GM18861 (cell line): Measurements from ENCODE around the gene UQCC2.

Source experiments
- ATAC-seq: cut with Tn5 transposase; IDR thresholded peaks from one replicate; pipeline ENCODE4 v1.9.1; 2021; ENCODE audit not compliant: unreplicated experiment

Gene UQCC2

DNA sequence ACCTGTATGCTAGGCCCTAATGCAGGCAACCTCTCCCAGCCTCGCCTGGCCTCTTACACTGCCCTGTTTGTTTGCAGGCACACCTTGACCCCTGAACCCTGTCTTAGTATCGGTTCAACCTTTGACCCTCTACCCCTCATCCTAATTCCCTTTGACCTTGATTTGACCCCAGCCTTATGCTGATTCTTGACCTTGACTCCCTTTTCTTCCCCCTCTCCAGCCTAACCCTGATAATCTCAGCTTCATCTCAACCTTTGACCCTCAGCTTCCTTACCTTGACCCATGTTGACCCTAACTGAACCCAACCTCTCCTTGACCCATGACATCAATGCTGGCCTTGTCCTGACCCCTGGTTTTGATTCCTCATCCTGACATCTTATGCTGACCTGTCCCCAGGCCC lies 33.8 kb downstream of the UQCC2 start:
- ATAC-seq = no peak

DNA sequence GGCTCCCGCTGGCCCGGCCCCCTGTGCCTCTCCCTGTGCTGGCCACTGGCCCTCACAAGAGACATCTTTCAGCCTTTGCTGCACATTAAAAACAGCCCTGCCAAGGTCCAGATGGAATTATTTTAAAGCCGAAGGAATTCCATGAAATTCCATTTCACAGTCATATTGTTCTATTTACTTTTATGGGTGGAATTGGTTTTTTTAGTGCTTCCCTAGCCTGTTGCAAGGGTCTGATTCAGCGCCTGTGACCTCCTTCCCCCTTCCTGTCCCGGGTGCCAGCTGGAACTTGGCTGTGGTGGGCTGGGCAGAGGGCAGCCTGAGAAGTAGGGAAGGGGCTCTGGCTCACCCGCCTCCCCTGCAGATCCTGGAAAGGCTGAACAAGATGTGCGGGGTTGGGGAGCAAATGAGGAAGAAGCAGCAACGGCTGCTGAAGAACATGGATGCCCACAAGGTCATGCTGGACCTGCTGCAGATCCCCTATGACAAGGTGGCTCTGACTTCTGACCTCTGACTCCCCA lies 34.3 kb downstream of the UQCC2 start:
- ATAC-seq = no peak

DNA sequence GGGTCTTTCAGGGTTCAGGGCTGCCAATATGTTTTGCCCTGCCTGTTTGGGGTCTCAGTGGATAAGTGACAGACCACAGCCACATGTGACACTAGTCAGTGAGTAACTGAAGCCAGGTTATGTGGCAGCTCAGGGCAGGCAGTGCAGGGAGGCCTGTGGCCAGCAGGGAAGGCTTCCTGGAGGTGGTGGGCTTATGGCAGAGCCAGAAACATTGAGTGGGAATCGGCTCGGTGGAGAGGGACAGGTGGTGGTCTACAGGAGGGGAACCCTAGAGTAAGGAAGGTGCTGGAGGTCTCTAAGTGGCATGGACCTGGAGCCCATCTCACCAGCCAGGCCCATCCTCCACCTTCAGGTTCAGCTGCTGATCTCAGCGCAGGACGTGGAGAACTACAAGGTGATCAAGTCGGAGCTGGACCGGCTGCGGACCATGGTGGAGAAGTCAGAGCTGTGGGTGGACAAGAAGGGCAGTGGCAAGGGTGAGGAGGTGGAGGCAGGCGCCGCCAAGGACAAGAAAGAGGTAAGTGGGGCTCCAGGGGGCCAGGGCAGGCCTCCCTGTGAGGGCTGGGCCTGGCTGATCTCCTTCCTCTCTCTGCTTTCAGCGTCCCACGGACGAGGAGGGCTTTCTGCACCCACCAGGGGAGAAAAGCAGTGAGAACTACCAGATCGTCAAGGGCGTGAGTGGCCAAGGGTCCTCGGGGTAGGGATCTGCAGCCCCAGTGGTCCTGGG lies 34.9 kb downstream of the UQCC2 start:
- ATAC-seq = no peak

DNA sequence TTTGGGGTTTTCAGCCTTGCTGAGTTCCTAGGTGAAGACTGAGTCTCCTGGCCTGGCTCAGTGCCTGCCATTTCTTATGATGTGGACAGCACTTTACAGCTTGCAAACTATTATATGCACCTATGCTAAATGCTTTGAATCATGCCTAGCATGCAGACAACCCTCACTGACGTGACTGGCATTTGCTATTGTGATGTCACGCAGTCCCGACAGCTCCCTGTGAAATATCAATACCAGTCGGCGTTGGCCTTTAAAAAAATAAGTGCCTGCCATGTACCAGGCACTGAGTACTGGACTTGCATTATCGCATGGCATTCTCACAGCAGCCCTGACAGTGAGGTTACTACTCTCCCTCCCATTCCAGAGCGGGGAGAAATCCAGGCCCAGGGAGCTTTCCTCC lies 35.5 kb downstream of the UQCC2 start:
- ATAC-seq = no peak

DNA sequence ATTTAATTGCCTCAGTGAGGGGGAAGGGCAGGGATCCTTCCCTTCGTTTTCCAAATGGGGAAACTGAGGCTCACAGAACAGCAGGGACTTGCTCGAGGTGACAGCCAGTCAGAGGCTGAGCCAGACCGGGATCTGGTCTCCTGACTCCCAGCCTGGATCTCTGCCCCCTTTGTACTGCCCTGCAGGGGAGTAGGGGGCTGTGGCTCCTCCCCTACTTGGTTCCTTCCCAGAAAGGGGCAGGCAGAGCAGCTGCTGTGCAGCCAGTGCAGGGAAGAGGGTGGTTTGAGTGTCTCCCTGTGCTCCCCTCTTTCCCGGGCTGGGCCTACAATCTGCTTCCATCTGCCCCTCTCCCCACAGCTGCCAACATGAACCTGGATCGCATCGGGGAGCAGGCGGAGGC lies 37.6 kb downstream of the UQCC2 start:
- ATAC-seq = no peak

DNA sequence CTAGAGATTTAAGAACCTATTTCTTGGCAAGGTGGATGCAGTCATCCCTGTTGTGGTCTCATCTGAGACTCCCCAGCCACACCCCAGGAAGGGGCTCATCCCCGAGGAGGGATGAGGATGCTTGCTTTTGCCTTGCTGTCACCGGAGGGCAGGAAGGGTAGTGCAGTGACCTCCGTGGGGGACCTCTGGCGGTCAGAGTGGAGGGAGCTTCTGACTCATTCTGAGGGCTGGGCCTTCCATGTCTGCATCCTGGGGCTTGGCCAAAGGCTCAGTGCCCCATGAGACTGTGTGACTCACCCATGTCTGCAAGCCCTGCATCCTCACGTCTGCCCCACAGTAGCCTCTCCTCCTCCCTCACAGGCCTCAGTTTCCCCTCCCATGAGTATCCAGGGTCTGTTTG lies 38.7 kb downstream of the UQCC2 start:
- ATAC-seq = no peak

DNA sequence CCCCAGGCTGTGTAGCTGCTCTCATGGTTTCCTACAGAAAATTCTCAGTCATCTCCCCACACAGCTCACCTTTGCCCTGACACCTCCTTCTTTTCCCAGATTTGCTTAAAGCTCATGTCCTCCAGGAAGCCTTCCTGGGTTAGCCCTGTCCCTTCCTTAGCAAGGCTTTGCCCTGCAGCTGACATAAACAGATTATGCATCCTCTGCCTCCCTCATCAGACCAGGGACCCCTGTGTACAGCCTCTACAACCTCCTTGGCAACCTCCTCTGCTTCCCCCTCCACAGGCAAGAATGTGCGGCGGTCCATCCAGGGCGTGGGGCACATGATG lies 39.8 kb downstream of the UQCC2 start:
- no peak for ATAC-seq

DNA sequence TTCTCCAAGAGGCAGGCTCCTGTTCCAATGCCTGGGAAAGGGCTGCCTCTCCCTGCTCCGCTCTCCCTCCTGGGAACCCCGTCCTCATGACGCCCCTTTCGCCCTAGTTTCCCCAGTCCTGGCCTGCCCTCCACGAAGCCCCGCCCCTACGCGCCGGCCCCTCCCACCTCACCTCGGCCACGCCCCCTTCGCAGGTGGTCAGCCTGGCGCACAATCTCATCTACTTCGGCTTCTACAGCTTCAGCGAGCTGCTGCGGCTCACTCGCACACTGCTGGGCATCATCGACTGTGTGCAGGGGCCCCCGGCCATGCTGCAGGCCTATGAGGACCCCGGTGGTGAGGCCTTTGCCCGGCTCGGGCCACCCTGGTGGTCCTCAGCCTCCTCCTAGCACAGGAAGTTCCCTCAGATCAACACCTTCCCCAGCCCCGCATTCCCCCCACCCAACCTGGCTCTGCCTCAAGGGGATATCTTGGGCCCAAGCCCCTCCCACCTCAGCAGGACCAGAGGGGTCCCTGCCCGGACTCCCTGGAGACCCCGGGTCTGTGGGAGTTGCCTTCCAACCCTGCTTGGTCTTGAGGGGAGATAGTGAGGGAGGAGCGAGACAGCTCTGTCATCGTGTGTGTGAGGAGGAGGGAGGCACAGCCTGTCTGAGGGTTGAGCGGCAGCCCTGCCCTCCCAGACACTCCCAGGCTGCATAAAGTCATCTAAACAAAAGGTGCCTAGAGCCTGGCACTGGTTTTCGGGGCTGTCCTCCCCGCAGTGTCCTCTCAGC lies 40.3 kb downstream of the UQCC2 start:
- no peak for ATAC-seq

DNA sequence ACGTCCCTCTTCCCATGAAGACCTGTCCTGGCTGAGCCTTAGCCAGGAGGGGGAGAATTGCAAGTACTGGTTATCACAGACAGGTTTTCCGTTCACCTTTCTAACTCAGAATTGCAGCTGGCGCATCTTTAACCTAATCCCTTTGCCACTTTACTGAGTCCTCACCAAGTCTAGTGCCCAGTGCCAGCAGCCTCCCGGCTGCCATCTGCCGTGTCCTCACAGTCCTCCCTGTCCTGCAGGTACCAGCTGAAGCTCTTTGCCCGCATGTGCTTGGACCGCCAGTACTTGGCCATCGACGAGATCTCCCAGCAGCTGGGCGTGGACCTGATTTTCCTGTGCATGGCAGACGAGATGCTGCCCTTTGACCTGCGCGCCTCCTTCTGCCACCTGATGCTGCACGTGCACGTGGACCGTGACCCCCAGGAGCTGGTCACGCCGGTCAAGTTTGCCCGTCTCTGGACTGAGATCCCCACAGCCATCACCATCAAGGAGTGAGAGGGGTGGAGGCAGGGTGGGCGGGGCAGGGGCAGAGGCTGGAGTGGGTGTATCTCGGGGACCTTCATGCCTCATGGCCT lies 41.3 kb downstream of the UQCC2 start:
- no peak for ATAC-seq

DNA sequence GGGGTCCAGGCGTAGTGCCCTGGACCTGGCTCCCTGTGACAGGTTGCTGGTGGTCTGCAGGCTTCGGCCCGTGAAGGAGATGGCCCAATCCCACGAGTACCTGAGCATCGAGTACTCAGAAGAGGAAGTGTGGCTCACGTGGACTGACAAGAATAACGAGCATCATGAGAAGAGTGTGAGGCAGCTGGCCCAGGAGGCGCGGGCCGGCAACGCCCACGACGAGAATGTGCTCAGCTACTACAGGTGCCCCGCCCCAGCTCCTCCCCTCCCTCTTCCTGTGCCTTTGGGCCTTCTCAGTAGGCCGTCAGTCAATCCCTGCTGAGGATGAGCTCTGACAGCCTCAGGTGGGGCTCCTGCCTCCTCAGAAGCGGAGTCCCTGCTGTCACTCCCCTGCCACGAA lies 42.6 kb downstream of the UQCC2 start:
- no peak for ATAC-seq

DNA sequence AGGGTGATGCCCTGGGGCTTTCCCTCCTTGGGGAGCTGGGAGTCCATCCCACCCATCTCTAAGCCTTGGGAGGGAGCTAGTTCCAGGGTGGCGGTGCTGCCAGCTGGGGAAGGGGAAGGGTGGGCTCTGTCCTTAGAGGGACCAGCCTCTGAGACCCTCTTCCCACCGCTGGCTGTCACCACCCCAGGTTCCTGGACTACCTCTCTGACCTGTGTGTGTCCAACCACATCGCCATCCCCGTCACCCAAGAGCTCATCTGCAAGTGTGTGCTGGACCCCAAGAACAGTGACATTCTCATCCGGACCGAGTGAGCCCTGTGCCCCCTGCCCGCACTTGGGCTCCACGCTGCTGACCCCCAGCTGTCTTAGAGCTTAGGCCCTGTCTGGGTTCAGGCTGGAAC lies 43.2 kb downstream of the UQCC2 start:
- no peak for ATAC-seq

DNA sequence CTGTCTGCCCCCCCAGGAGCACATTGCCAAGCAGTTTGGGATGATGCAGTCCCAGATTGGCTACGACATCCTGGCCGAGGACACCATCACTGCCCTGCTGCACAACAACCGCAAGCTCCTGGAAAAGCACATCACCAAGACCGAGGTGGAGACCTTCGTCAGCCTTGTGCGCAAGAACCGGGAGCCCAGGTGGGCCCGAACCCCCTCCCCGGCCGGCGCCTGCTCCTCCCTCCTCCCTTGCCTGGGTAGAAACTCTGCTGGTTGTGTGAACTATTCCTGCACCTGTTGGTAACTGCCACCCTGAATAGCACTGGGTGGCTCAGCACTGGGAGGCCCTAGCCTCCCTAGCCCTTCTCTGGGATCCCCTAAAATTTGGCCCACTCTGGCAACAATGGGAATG lies 43.7 kb downstream of the UQCC2 start:
- no peak for ATAC-seq

DNA sequence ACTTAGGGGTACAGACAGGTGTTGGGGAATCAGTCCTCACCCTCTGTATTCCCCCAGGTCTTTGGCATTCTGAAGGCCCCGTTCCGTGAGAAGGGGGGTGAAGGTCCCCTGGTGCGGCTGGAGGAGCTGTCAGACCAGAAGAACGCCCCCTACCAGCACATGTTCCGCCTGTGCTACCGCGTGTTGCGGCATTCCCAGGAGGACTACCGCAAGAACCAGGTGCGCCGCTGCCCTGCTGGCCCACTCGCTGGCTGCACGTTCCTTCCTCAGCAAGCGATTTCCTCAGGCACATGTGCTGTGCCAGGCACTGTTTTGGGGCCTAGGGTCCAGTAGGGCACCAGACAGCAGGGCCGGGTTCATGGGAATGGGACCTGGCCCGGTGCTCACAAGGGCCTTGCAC lies 44.4 kb downstream of the UQCC2 start:
- no peak for ATAC-seq

DNA sequence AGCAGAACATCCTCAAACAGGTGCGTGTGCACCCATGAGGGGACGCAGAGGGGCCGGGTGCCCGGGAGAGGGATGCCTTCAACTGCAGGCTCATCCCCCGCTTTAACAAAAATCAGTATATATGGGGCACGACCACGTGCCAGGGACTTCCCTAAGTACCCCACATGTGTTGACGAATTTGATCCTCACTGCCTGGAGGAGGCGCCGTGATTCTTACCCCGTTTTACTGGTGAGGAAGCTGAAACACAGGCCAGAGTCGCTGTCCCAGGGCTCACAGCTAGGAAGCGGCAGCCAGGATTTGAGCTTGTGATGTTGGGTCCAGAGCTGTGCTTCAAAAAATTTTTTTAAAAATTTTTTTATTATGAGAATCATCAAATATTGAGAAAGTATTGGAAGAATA lies 45.5 kb downstream of the UQCC2 start:
- no peak for ATAC-seq

DNA sequence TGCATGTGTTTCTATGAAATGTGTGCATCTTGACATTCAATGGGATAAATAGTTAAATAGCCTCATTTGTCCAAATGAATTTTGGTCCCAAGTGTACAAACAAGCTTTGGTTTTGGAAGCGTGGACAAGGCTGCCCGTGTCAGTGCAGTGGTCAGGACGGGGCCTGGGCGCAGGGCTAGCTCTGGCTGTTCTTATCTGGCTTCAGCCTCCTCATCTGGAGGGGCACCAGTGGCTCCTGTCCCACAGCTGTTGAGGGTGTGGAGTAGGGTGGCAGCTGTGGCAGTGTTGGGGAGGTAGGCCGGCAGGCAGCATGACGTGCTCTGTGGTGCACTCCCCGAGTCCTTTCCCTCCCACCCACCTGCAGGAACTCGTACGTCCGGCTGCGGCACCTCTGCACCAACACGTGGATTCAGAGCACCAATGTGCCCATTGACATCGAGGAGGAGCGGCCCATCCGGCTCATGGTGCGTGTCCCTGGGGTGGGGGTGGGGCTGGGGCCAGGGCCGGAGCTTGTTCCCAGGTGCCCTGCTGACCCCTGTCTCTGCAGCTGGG lies 46.9 kb downstream of the UQCC2 start:
- no peak for ATAC-seq

DNA sequence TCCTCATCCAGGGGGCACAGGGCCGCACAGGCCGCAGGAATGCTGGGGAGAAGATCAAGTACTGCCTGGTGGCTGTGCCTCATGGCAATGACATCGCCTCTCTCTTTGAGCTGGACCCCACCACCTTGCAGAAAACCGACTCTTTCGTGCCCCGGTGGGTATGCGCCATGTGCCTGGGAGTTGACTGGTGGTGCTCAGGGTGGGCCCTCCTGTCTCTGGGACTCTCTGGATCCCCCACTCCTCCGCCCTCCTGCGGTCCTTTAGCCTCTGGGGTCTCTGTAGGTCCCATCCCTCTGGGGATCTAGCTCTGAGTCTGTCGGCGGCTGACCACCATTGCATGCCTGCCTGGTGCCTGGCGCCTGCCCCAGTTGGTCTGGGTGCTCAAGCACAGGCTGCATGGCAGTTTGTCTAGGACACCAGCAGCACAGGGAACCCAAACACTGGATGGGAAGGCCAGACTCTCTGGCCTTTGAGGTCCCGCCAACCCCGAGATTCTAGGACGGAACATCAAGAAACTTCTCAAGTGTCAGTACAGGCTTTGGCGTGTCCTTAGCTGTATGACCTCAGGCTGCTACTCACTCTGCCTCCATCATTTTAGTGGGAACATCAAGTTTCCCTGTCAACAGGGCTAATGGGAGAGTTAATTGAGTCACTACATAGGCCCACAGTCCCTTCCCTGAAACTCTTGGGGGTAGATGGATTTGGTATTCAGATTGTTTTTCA lies 47.6 kb downstream of the UQCC2 start:
- no peak for ATAC-seq

DNA sequence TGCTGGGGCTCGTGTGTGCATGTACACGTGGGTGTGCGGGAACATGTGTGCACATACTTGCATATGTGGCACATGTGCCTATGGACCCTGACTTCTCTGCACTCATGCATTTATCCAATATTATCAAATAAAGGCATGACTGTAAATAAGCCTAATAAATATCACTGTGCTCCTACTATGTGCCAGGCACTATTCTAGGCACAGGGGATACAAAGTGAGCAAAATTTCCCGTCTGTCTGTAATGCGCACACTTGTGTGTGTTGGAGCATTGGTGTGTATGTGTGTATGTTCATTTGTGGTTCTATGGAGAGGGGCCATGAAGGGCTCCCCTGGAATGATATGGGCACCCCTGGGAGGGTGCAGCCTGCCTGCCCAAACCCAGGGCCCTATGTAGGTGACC lies 48.5 kb downstream of the UQCC2 start:
- no peak for ATAC-seq

DNA sequence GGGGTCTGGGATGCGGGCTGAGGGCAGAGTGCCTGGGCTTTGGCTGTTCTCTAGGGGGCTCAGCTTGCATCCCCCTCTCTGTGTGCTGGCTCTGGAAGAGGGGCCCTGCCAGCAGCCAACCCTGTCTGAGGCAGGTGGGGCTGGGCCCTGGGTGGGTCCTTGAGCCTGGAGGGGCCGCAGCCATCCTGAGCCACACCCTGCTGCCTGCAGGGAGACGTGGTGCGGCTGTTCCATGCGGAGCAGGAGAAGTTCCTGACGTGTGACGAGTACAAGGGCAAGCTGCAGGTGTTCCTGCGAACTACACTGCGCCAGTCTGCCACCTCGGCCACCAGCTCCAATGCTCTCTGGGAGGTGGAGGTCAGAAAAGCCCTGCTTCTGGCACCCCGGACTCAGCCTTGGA lies 49.2 kb downstream of the UQCC2 start:
- no peak for ATAC-seq

DNA sequence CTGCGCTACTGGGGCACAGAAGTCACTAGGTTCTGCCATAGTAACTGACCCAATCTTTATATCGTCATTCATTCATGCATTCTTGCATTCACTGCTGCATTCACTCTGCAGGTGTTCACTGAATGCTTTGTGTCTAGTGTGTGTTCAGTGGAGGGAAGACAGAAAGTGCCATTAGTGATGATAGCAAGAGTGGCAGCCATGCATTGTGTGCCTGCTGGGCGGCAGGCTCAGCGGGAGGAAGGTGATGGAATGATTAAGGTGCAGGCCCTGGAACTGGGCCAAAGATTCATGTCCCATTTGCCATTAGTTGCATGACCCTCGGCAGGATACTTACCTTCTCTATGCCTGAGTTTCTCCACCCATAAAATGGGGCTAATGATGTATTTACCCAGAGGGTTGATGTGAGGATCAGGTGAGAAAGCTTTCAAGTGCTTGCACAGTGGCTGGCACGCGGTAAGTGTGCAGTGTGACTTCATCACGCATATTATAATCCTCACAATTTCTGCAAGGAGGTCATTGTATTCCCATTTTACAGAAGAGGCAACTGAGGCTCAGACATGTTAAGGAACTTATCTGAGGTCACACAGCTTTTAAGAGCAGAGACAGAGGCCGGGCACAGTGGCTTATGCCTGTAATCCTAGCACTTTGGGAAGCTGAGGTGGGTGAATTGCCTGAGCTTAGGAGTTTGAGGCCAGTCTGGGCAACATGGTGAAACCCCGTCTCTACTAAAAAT lies 50.2 kb downstream of the UQCC2 start:
- no peak for ATAC-seq

DNA sequence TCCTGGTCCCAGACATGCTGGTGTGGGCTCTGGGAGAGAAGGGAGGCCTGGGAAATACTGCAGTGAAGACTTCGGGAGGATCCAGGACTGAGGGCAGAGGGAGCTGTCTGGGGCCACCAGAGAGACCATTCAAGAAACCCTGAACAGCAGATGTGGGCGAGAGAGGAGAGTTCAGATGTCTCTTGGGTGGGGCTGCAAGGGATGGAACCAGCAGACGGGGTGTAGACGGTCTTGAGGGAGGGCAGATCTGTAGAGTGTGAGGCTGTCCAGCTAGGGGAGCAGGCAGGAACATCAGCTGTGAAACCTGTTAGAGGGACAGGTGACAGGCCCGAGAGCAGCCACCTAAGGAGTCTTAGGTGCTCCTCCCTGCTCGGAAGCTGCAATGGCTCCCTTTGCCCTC lies 51.5 kb downstream of the UQCC2 start:
- ATAC-seq = no peak
